ENCODE results near the gene GLDN. TPM values are rescaled to one million over a fixed set of nuclear protein-coding genes. Genes with fewer than 3 reads are reported as not detected.
A peak's percentile ranks its signal among the peaks of the same experiment; 100 is the strongest.

Gene GLDN
- total RNA-seq, 1 donor from 2014 or later: 0.12 TPM

- H3K9me3 Mint-ChIP-seq (ENCODE audit: low read depth): peaks cover 4% of the 10 kb centered on the region
- peaks cover 39% of the 10 kb centered on the region for H3K27me3 Mint-ChIP-seq
- no peak overlapping the region for H3K4me3 Mint-ChIP-seq (ENCODE audit: low read depth)
- TF ChIP-seq CTCF (IDR thresholded peaks at IDR 0.05; ENCODE audit: unreplicated experiment): no peak
- no peaks in the 10 kb centered on the region for H3K36me3 Mint-ChIP-seq (ENCODE audit: insufficient read depth)
- no peak for DNase-seq (ENCODE audit: low spot score, unreplicated experiment)
- H3K27ac Mint-ChIP-seq: no peak overlapping the region
- no peaks in the 10 kb centered on the region for H3K4me1 Mint-ChIP-seq (ENCODE audit: low read depth)
Observed at GRCh38 chr15:51396921-51397320, 55.5 kb downstream of the GLDN start.

GRCh38 chr15:51398626-51399025 lies 57.2 kb downstream of the GLDN start:
- Mint-ChIP-seq H3K27ac (no peak overlapping the region), H3K4me1 (ENCODE audit: low read depth) (no peaks in the 10 kb centered on the region), H3K27me3 (peaks cover 51% of the 10 kb centered on the region), H3K4me3 (ENCODE audit: low read depth) (no peak overlapping the region), H3K36me3 (ENCODE audit: insufficient read depth) (no peaks in the 10 kb centered on the region), H3K9me3 (ENCODE audit: low read depth) (no peaks in the 10 kb centered on the region)
- no peak for DNase-seq (ENCODE audit: low spot score, unreplicated experiment)
- TF ChIP-seq CTCF (IDR thresholded peaks at IDR 0.05; ENCODE audit: unreplicated experiment): no peak

- no peak for DNase-seq (ENCODE audit: low spot score, unreplicated experiment)
- Mint-ChIP-seq H3K27me3 (peaks cover 54% of the 10 kb centered on the region), H3K9me3 (ENCODE audit: low read depth) (no peaks in the 10 kb centered on the region), H3K36me3 (ENCODE audit: insufficient read depth) (no peaks in the 10 kb centered on the region), H3K27ac (no peak overlapping the region), H3K4me1 (ENCODE audit: low read depth) (no peaks in the 10 kb centered on the region), H3K4me3 (ENCODE audit: low read depth) (no peak overlapping the region)
- no peak for TF ChIP-seq CTCF (IDR thresholded peaks at IDR 0.05; ENCODE audit: unreplicated experiment)
Observed at GRCh38 chr15:51401051-51401780, 59.8 kb downstream of the GLDN start.

GRCh38 chr15:51401872-51402517 lies 60.5 kb downstream of the GLDN start:
- H3K4me1 Mint-ChIP-seq (ENCODE audit: low read depth): no peaks in the 10 kb centered on the region
- H3K4me3 Mint-ChIP-seq (ENCODE audit: low read depth): no peak overlapping the region
- no peaks in the 10 kb centered on the region for H3K9me3 Mint-ChIP-seq (ENCODE audit: low read depth)
- DNase-seq (ENCODE audit: low spot score, unreplicated experiment): peak; percentile 41
- H3K27ac Mint-ChIP-seq: no peak overlapping the region
- TF ChIP-seq CTCF (IDR thresholded peaks at IDR 0.05; ENCODE audit: unreplicated experiment): peak; percentile 72
- peaks cover 52% of the 10 kb centered on the region for H3K27me3 Mint-ChIP-seq
- no peaks in the 10 kb centered on the region for H3K36me3 Mint-ChIP-seq (ENCODE audit: insufficient read depth)

- H3K27me3 Mint-ChIP-seq: peaks cover 44% of the 10 kb centered on the region
- no peaks in the 10 kb centered on the region for H3K9me3 Mint-ChIP-seq (ENCODE audit: low read depth)
- H3K36me3 Mint-ChIP-seq (ENCODE audit: insufficient read depth): no peaks in the 10 kb centered on the region
Observed at GRCh38 chr15:51403072-51403878, 61.8 kb downstream of the GLDN start.

More at GRCh38 chr15:51403072-51403878, 61.8 kb downstream of the GLDN start:
- Mint-ChIP-seq H3K4me3 (ENCODE audit: low read depth) (no peak overlapping the region), H3K27ac (no peak overlapping the region), H3K4me1 (ENCODE audit: low read depth) (no peaks in the 10 kb centered on the region)
- TF ChIP-seq CTCF (IDR thresholded peaks at IDR 0.05; ENCODE audit: unreplicated experiment): peak; percentile 63
- no peak for DNase-seq (ENCODE audit: low spot score, unreplicated experiment)
